ENCODE results near the gene DCAF10.

DCAF10 gene

DNA sequence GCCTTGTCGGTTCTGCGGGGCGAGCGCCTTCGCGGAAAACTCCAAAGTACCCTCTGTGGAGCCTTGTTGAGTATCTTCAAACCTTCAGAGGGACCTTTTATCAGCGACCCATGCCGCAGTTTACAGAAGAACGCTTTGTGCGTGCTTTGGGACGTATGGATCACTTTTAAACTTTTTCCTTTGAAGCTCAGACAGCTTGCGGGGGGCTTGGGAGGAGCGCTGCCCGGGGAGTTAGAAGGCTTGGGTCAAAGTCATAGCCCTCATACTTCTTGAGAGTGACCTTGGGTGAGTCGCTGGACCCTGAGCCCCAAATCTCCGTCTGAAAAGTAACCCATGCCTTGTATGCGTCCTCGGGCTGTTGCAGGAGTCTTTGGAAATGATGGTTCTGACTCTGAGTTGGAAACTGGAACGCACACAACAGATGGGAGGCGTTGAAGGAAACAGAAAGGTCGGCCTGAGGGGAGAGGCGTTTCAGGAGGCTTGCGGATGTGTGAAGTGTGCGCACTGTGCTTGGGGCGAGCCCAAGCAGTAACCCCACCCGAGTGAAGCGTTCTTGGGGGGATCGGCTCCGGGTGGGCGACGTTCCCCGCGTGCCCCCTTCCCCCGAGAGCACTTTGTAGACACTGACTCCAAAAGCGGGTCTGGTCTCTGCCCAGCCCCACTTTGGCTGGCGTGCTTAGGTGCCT is 104.0 kb downstream of the DCAF10 start:
- Histone ChIP-seq H3K27ac (replicated peaks; ENCODE audit: low read length) (no peak overlapping the region), H4K8ac (ENCODE audit: low read depth, low read length) (no peak overlapping the region), H4K91ac (ENCODE audit: low read depth, low read length, poor library complexity) (no peak overlapping the region), H2AFZ (ENCODE audit: low read length) (peak overlapping the region; percentile 100), H3K4me3 (ENCODE audit: low read length in 2 of 2) (peak overlapping the region; percentile 68 to 95), H3K18ac (ENCODE audit: low read length) (peak overlapping the region; percentile 61), H3K4ac (ENCODE audit: low read length) (no peak overlapping the region), H2BK12ac (ENCODE audit: low read length) (no peak overlapping the region), H2BK5ac (ENCODE audit: low read length) (no peak overlapping the region), H3K36me3 (replicated peaks in 1 of 2; ENCODE audit: control insufficient read depth in 2 of 2, insufficient read depth in 2 of 2, low read length in 2 of 2) (peaks cover 0 to 19% of the 10 kb centered on the region in 2 donors), H3K4me2 (ENCODE audit: insufficient read depth, low read length, poor library complexity, severe bottlenecking) (peak overlapping the region; percentile 75), H2BK15ac (ENCODE audit: low read length) (peak overlapping the region; percentile 35), H2AK5ac (ENCODE audit: low read depth, low read length) (peak overlapping the region; percentile 42), H2BK120ac (ENCODE audit: low read depth, low read length) (no peak overlapping the region), H3K9ac (ENCODE audit: low read depth, low read length, poor library complexity) (no peak overlapping the region), H3K23ac (ENCODE audit: low read depth, low read length, poor library complexity) (peak overlapping the region; percentile 92), H3K14ac (ENCODE audit: low read length) (no peak overlapping the region), H3K9me3 (replicated peaks in 1 of 2; ENCODE audit: control insufficient read depth in 2 of 2, insufficient read depth in 1 of 2, low read depth in 1 of 2, low read length in 2 of 2) (no peaks in the 10 kb centered on the region), H3K27me3 (ENCODE audit: control insufficient read depth in 3 of 3, insufficient read depth in 3 of 3, low read depth in 1 of 3, low read length in 3 of 3) (no peaks in the 10 kb centered on the region), H3K79me1 (ENCODE audit: low read depth, low read length) (no peaks in the 10 kb centered on the region), H3K4me1 (ENCODE audit: control insufficient read depth in 2 of 2, insufficient read depth in 1 of 2, low read depth in 1 of 2, low read length in 2 of 2) (peaks cover 8 to 14% of the 10 kb centered on the region in 2 donors)
- DNase-seq (ENCODE audit: low spot score), result no peak
- no CpG with 5 or more reads among the region's 36 CpGs for WGBS, 2 donors (ENCODE audit: extremely low coverage in 2 of 2, insufficient read length in 2 of 2, insufficient replicate concordance in 1 of 2)

DNA sequence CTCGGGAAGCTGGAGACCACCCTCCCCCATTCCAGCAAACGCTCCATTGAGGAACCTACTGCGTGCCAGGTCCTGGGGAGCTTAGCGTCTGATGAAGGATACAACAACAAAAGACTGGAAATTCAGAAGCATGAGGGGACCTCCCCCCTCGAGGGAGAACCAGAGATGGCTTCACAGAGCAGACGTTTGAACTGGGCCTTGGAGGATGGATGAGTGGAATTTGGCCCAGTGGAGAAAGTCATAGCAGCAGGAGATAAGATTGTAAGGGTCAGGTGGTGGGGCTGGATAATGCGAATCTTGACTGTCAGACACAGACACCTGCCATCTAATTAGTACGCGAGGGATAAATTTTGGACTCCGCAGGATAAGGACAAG is 104.5 kb downstream of the DCAF10 start:
- no peak overlapping the region for H3K9ac ChIP-seq (ENCODE audit: low read depth, low read length, poor library complexity)
- no peak overlapping the region for H3K4ac ChIP-seq (ENCODE audit: low read length)
- H3K79me1 ChIP-seq (ENCODE audit: low read depth, low read length), result no peaks in the 10 kb centered on the region
- no peak overlapping the region for H2BK120ac ChIP-seq (ENCODE audit: low read depth, low read length)
- no peaks in the 10 kb centered on the region for H3K27me3 ChIP-seq (ENCODE audit: control insufficient read depth in 3 of 3, insufficient read depth in 3 of 3, low read depth in 1 of 3, low read length in 3 of 3)
- H3K4me2 ChIP-seq (ENCODE audit: insufficient read depth, low read length, poor library complexity, severe bottlenecking), result no peak overlapping the region
- peak overlapping the region; percentile 100 for H2AFZ ChIP-seq (ENCODE audit: low read length)
- H3K27ac ChIP-seq (replicated peaks; ENCODE audit: low read length), result no peak overlapping the region
- no peak for DNase-seq (ENCODE audit: low spot score)
- no peak overlapping the region for H3K4me3 ChIP-seq (ENCODE audit: low read length in 2 of 2)
- H3K23ac ChIP-seq (ENCODE audit: low read depth, low read length, poor library complexity), result no peak overlapping the region
- H4K8ac ChIP-seq (ENCODE audit: low read depth, low read length), result no peak overlapping the region
- H2AK5ac ChIP-seq (ENCODE audit: low read depth, low read length), result peak overlapping the region; percentile 42
- no peak overlapping the region for H2BK5ac ChIP-seq (ENCODE audit: low read length)
- H3K9me3 ChIP-seq (replicated peaks in 1 of 2; ENCODE audit: control insufficient read depth in 2 of 2, insufficient read depth in 1 of 2, low read depth in 1 of 2, low read length in 2 of 2), result no peaks in the 10 kb centered on the region
- no peak overlapping the region for H2BK15ac ChIP-seq (ENCODE audit: low read length)
- no CpG with 5 or more reads among the region's 10 CpGs for WGBS, 2 donors (ENCODE audit: extremely low coverage in 2 of 2, insufficient read length in 2 of 2, insufficient replicate concordance in 1 of 2)
- peaks cover 0 to 16% of the 10 kb centered on the region in 2 donors for H3K36me3 ChIP-seq (replicated peaks in 1 of 2; ENCODE audit: control insufficient read depth in 2 of 2, insufficient read depth in 2 of 2, low read length in 2 of 2)
- H4K91ac ChIP-seq (ENCODE audit: low read depth, low read length, poor library complexity), result no peak overlapping the region
- no peak overlapping the region for H3K18ac ChIP-seq (ENCODE audit: low read length)
- H2BK12ac ChIP-seq (ENCODE audit: low read length), result no peak overlapping the region
- no peak overlapping the region for H3K14ac ChIP-seq (ENCODE audit: low read length)
- peaks cover 8 to 14% of the 10 kb centered on the region in 2 donors for H3K4me1 ChIP-seq (ENCODE audit: control insufficient read depth in 2 of 2, insufficient read depth in 1 of 2, low read depth in 1 of 2, low read length in 2 of 2)

DNA sequence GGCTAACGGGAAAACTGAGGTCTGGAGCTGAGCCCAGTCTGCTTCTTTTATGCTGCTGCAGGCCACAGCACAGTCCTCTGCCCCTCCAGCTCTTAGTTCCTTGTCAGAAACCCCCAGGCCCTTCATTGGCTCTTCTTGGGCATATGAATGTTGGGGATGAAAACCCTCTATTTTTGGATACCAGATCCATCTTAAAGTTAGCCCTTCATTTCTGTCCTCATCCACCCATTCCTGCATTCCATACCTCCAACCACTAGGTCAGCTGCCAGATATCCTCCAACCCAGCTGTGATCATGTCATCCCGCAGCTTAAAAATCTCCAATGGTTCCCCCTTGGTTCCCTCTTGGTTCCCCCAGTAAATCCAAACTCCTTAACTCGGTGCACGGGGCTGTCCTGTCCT is 105.2 kb downstream of the DCAF10 start:
- Histone ChIP-seq H4K8ac (ENCODE audit: low read depth, low read length) (no peak overlapping the region), H4K91ac (ENCODE audit: low read depth, low read length, poor library complexity) (no peak overlapping the region), H2BK120ac (ENCODE audit: low read depth, low read length) (no peak overlapping the region), H2BK15ac (ENCODE audit: low read length) (no peak overlapping the region), H2AFZ (ENCODE audit: low read length) (no peak overlapping the region), H3K14ac (ENCODE audit: low read length) (no peak overlapping the region), H2AK5ac (ENCODE audit: low read depth, low read length) (no peak overlapping the region), H2BK5ac (ENCODE audit: low read length) (no peak overlapping the region), H3K18ac (ENCODE audit: low read length) (no peak overlapping the region), H3K36me3 (replicated peaks in 1 of 2; ENCODE audit: control insufficient read depth in 2 of 2, insufficient read depth in 2 of 2, low read length in 2 of 2) (peaks cover 0 to 10% of the 10 kb centered on the region in 2 donors), H3K79me1 (ENCODE audit: low read depth, low read length) (no peaks in the 10 kb centered on the region), H3K4me3 (ENCODE audit: low read length in 2 of 2) (no peak overlapping the region), H3K27ac (replicated peaks; ENCODE audit: low read length) (no peak overlapping the region), H3K9ac (ENCODE audit: low read depth, low read length, poor library complexity) (no peak overlapping the region), H3K4ac (ENCODE audit: low read length) (no peak overlapping the region), H3K4me1 (ENCODE audit: control insufficient read depth in 2 of 2, insufficient read depth in 1 of 2, low read depth in 1 of 2, low read length in 2 of 2) (peaks cover 8 to 14% of the 10 kb centered on the region in 2 donors), H3K4me2 (ENCODE audit: insufficient read depth, low read length, poor library complexity, severe bottlenecking) (no peak overlapping the region), H3K27me3 (ENCODE audit: control insufficient read depth in 3 of 3, insufficient read depth in 3 of 3, low read depth in 1 of 3, low read length in 3 of 3) (no peaks in the 10 kb centered on the region), H3K9me3 (replicated peaks in 1 of 2; ENCODE audit: control insufficient read depth in 2 of 2, insufficient read depth in 1 of 2, low read depth in 1 of 2, low read length in 2 of 2) (no peaks in the 10 kb centered on the region), H3K23ac (ENCODE audit: low read depth, low read length, poor library complexity) (no peak overlapping the region), H2BK12ac (ENCODE audit: low read length) (no peak overlapping the region)
- DNase-seq (ENCODE audit: low spot score), result no peak
- WGBS, 2 donors (ENCODE audit: extremely low coverage in 2 of 2, insufficient read length in 2 of 2, insufficient replicate concordance in 1 of 2), result no CpG with 5 or more reads among the region's 4 CpGs

DNA sequence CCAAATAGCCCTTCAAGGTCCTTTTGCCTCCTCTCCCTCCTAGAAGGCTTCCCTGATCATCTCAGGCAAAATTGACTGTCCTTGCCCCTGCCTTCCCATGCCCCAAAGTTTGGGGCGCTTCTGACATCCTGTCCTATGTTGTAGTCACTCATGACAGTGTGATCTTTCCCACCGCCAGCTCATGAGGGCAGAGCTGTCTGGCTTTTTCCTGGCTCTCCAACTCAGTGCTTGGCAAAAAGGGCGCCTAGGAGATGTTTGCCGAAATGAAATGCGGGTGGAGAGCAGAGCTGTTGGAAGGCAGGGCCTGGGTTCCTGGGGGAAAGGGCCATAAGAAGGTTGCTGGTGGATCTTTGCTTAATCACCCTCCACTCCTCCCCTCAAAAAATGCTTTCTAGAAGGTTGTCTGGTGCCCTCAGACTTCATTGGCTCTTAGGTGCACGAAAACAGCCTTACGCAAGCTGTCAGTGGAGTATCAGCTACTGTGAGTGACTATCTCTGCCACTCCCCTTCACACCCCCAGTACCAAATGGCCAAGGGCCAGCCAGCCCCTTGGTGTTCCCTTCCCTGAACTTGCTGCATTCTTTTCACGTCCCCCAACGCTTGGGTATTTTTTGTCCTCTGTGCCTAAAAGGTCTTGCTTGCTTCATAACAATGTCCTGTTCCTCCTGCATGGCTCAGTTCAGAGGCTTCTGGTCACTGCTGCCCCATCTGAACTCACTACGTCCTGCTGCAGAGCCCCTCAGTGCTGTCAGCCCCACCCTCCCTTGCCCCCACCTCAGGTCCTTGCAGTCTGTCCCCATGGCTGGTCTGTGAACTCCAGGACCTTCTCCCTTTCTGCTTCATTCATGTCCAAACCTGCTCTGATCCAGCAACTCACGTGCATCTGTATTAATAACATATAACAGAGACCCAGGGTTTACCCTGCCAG is 106.0 kb downstream of the DCAF10 start:
- DNase-seq (ENCODE audit: low spot score), result no peak
- H2BK15ac ChIP-seq (ENCODE audit: low read length), result no peak overlapping the region
- no peak overlapping the region for H3K4me3 ChIP-seq (ENCODE audit: low read length in 2 of 2)
- no peak overlapping the region for H2AFZ ChIP-seq (ENCODE audit: low read length)
- H2BK120ac ChIP-seq (ENCODE audit: low read depth, low read length), result no peak overlapping the region
- H2BK5ac ChIP-seq (ENCODE audit: low read length), result no peak overlapping the region
- no peak overlapping the region for H3K14ac ChIP-seq (ENCODE audit: low read length)
- no peak overlapping the region for H3K27ac ChIP-seq (replicated peaks; ENCODE audit: low read length)
- H3K23ac ChIP-seq (ENCODE audit: low read depth, low read length, poor library complexity), result no peak overlapping the region
- H3K9me3 ChIP-seq (replicated peaks in 1 of 2; ENCODE audit: control insufficient read depth in 2 of 2, insufficient read depth in 1 of 2, low read depth in 1 of 2, low read length in 2 of 2), result no peaks in the 10 kb centered on the region
- no peak overlapping the region for H3K4ac ChIP-seq (ENCODE audit: low read length)
- no peak overlapping the region for H2AK5ac ChIP-seq (ENCODE audit: low read depth, low read length)
- H3K4me2 ChIP-seq (ENCODE audit: insufficient read depth, low read length, poor library complexity, severe bottlenecking), result no peak overlapping the region
- H4K91ac ChIP-seq (ENCODE audit: low read depth, low read length, poor library complexity), result no peak overlapping the region
- H3K9ac ChIP-seq (ENCODE audit: low read depth, low read length, poor library complexity), result no peak overlapping the region
- peaks cover 8 to 18% of the 10 kb centered on the region in 2 donors for H3K4me1 ChIP-seq (ENCODE audit: control insufficient read depth in 2 of 2, insufficient read depth in 1 of 2, low read depth in 1 of 2, low read length in 2 of 2)
- H3K18ac ChIP-seq (ENCODE audit: low read length), result no peak overlapping the region
- no peaks in the 10 kb centered on the region for H3K79me1 ChIP-seq (ENCODE audit: low read depth, low read length)
- peaks cover 0 to 4% of the 10 kb centered on the region in 2 donors for H3K36me3 ChIP-seq (replicated peaks in 1 of 2; ENCODE audit: control insufficient read depth in 2 of 2, insufficient read depth in 2 of 2, low read length in 2 of 2)
- H2BK12ac ChIP-seq (ENCODE audit: low read length), result no peak overlapping the region
- H3K27me3 ChIP-seq (ENCODE audit: control insufficient read depth in 3 of 3, insufficient read depth in 3 of 3, low read depth in 1 of 3, low read length in 3 of 3), result no peaks in the 10 kb centered on the region
- no peak overlapping the region for H4K8ac ChIP-seq (ENCODE audit: low read depth, low read length)
- no CpG with 5 or more reads among the region's 11 CpGs for WGBS, 2 donors (ENCODE audit: extremely low coverage in 2 of 2, insufficient read length in 2 of 2, insufficient replicate concordance in 1 of 2)

Measured in neuronal stem cell (in vitro differentiated cells).